ENCODE results near the gene VPS8. TPM values are rescaled to one million over a fixed set of nuclear protein-coding genes. Genes with fewer than 3 reads are reported as not detected.

VPS8 gene
- total RNA-seq, 4 donors from 2014 or later = 76.5 to 281 (median 163) TPM

GRCh38 chr3:184777566-184778356 lies 34.2 kb upstream of the VPS8 start:
- peaks cover 0 to 3% of the 10 kb centered on the region in 2 donors for H3K4me1 ChIP-seq
- TF ChIP-seq, protein P1, sequence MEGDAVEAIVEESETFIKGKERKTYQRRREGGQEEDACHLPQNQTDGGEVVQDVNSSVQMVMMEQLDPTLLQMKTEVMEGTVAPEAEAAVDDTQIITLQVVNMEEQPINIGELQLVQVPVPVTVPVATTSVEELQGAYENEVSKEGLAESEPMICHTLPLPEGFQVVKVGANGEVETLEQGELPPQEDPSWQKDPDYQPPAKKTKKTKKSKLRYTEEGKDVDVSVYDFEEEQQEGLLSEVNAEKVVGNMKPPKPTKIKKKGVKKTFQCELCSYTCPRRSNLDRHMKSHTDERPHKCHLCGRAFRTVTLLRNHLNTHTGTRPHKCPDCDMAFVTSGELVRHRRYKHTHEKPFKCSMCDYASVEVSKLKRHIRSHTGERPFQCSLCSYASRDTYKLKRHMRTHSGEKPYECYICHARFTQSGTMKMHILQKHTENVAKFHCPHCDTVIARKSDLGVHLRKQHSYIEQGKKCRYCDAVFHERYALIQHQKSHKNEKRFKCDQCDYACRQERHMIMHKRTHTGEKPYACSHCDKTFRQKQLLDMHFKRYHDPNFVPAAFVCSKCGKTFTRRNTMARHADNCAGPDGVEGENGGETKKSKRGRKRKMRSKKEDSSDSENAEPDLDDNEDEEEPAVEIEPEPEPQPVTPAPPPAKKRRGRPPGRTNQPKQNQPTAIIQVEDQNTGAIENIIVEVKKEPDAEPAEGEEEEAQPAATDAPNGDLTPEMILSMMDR (IDR thresholded peaks at IDR 0.05) = peak; percentile 82 to 96 (median 88)
- TF ChIP-seq POLR2A (IDR thresholded peaks at IDR 0.05) = no peak
- H3K9me3 ChIP-seq = no peaks in the 10 kb centered on the region
- DNase-seq = peak; percentile 86 to 96
- H3K36me3 ChIP-seq = no peaks in the 10 kb centered on the region
- no peak overlapping the region for H3K4me3 ChIP-seq
- no peak overlapping the region for H3K27ac ChIP-seq
- intact Hi-C loops (cut with DNase I; ENCODE audit: low total_unique reads) = no loop called here
- H3K27me3 ChIP-seq = no peaks in the 10 kb centered on the region

DNA sequence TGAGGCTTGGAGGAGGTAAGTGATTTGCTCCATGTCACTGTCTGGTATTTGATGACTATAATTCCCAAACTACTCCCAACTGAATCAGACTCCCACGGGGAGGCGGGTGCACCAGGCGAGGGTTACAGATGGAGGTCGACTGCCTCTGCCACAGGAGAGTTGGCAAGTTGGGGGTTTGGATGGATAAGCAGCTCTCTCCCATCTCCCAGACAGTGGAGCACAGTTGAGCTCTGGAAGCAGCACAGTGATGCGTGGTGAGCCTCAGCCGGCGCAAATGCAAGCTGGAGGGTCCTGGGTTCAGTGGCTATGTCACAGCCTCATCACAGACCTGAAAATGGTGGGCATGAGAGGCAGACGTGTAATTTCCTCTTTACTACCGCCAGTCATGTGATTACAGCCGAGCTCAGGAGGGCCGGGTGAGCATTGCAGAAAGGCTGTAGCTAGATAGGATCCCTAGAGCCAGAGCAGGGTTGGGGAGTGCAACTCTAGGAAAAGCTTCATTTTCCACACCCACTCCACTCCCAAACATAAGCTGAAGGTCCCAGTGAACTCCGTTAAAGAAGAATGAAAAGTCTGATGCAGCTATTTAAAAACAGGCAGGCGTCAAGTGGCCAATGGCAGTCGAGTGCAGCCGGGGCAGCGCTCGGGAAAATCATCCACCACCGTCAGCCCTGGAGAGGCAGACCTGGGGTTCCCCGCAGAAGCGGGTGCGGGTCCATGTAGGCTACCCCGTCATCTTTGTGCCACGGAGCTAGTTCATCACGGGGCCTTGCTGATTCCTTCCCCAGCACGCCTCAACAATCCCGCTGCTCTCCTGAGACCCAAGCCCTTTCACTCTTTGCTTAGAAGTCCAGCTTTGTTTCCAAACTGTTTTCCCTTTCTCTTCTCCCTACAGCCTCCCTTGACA lies 33.3 kb upstream of the VPS8 start:
- TF ChIP-seq, protein P1 (IDR thresholded peaks at IDR 0.05) = no peak
- TF ChIP-seq POLR2A (IDR thresholded peaks at IDR 0.05) = no peak
- intact Hi-C loops (cut with DNase I; ENCODE audit: low total_unique reads) = no loop called here
- Histone ChIP-seq H3K4me3 (no peak overlapping the region), H3K9me3 (no peaks in the 10 kb centered on the region), H3K27ac (no peak overlapping the region), H3K27me3 (no peaks in the 10 kb centered on the region), H3K4me1 (no peaks in the 10 kb centered on the region), H3K36me3 (no peaks in the 10 kb centered on the region)
- no peak for DNase-seq

DNA sequence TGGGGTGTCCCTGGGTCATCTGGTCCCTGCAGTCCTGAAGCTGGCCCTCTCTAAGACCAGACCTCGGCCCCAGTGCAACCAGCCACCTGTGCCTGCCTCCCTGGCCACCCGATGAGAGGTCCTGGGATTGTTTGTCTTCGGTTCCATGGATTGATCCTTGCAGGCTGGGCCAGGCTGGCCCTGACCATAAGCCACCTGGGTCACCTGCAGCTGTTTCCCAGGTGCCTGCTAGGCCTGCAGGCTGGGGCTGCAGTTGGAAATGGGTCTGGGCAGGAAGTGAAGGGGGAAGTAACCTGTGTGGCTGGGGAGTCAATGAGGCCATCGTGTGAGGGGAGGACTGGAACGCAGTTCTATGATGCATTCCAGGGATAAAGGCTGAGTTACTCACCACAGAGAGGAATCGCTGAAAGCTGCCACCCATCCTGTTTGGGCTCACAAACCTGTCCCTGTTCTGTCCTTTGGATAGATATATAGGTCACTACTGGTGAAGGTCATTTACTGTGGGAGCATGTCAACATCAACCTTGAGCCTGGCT lies 30.9 kb upstream of the VPS8 start:
- no peaks in the 10 kb centered on the region for H3K9me3 ChIP-seq
- no peaks in the 10 kb centered on the region for H3K36me3 ChIP-seq
- H3K4me1 ChIP-seq = no peaks in the 10 kb centered on the region
- H3K27me3 ChIP-seq = no peaks in the 10 kb centered on the region
- DNase-seq = no peak
- intact Hi-C loops (cut with DNase I; ENCODE audit: low total_unique reads) = loop anchor here (5.0 kb wide), 1 partner anchor 44 kb away; no protein-coding TSS in a partner anchor
- H3K27ac ChIP-seq = no peak overlapping the region
- H3K4me3 ChIP-seq = no peak overlapping the region
- TF ChIP-seq POLR2A (IDR thresholded peaks at IDR 0.05) = no peak
- TF ChIP-seq, protein P1 (IDR thresholded peaks at IDR 0.05) = no peak

GRCh38 chr3:184781801-184782200 lies 30.2 kb upstream of the VPS8 start:
- Histone ChIP-seq H3K4me1 (peaks cover 0 to 2% of the 10 kb centered on the region in 2 donors), H3K4me3 (no peak overlapping the region), H3K27me3 (no peaks in the 10 kb centered on the region), H3K9me3 (no peaks in the 10 kb centered on the region), H3K27ac (no peak overlapping the region), H3K36me3 (no peaks in the 10 kb centered on the region)
- no peak for DNase-seq
- intact Hi-C loops (cut with DNase I; ENCODE audit: low total_unique reads) = loop anchor here (5.0 kb wide), 1 partner anchor 44 kb away; no protein-coding TSS in a partner anchor
- TF ChIP-seq POLR2A (IDR thresholded peaks at IDR 0.05) = no peak
- TF ChIP-seq, protein P1 (IDR thresholded peaks at IDR 0.05) = no peak
